PC-3 (cell line): ENCODE data around the gene ST6GAL1.

Source experiments
- CTCF ChIP-seq: fragments of 300-600 bp; sonication (generic); conservative IDR thresholded peaks from 2 replicates; pipeline ENCODE4 v1.5.1; 2017; ENCODE audit warnings: antibody characterized with exemption, low read depth, mild to moderate bottlenecking, low read length
- EZH2 ChIP-seq: fragments of 300-600 bp; sonication (generic); IDR thresholded peaks from one replicate; pipeline ENCODE4 v1.6.1; 2017; ENCODE audit warnings: antibody characterized with exemption, mild to moderate bottlenecking, low read length; ENCODE audit not compliant: unreplicated experiment
- EZH2phosphoT487 ChIP-seq: fragments of 300-600 bp; sonication (generic); IDR thresholded peaks from 2 replicates; pipeline ENCODE4 v1.6.1; 2018; ENCODE audit warnings: mild to moderate bottlenecking, antibody characterized with exemption, low read length, borderline replicate concordance

- TF ChIP-seq CTCF: no peak
- TF ChIP-seq EZH2: no peak
- TF ChIP-seq EZH2phosphoT487: no peak
These were observed 156.5 kb downstream of the ST6GAL1 start for GRCh38 chr3:187086831-187087230.
